ENCODE results near the gene HMGCLL1. TPM values are rescaled to one million over a fixed set of nuclear protein-coding genes. Genes with fewer than 3 reads are reported as not detected.

HMGCLL1 gene
- total RNA-seq, 4 donors from 2014 or later, result 0.58 to 9.5 (median 1.5) TPM; not detected in 1

- TF ChIP-seq POLR2A (IDR thresholded peaks at IDR 0.05) (no peak), CTCF (IDR thresholded peaks at IDR 0.05) (no peak)
- Histone ChIP-seq H3K36me3 (no peaks in the 10 kb centered on the region), H3K27me3 (no peaks in the 10 kb centered on the region)
Measured at GRCh38 chr6:55388211-55388610, 190.8 kb downstream of the HMGCLL1 start.

More at GRCh38 chr6:55388211-55388610, 190.8 kb downstream of the HMGCLL1 start:
- H3K27ac ChIP-seq, result no peak overlapping the region
- intact Hi-C loops (cut with DNase I; ENCODE audit: low total_unique reads), result no loop called here
- no peaks in the 10 kb centered on the region for H3K4me1 ChIP-seq
- H3K4me3 ChIP-seq, result no peak overlapping the region
- no peaks in the 10 kb centered on the region for H3K9me3 ChIP-seq
- DNase-seq, result no peak

Data from uterus (tissue), 4 donors.